GM21381 (cell line): ENCODE results near the gene KRT14.
"Not testable (repeated sequence)": the region's sequence is repeated elsewhere in the genome, so short reads cannot be mapped to it uniquely, and the experiment has no call there.

Source experiments
- ATAC-seq: cut with Tn5 transposase; IDR thresholded peaks from one replicate; pipeline ENCODE4 v1.9.1; 2021; ENCODE audit warnings: mild to moderate bottlenecking, moderate library complexity; ENCODE audit not compliant: unreplicated experiment

Gene KRT14

DNA sequence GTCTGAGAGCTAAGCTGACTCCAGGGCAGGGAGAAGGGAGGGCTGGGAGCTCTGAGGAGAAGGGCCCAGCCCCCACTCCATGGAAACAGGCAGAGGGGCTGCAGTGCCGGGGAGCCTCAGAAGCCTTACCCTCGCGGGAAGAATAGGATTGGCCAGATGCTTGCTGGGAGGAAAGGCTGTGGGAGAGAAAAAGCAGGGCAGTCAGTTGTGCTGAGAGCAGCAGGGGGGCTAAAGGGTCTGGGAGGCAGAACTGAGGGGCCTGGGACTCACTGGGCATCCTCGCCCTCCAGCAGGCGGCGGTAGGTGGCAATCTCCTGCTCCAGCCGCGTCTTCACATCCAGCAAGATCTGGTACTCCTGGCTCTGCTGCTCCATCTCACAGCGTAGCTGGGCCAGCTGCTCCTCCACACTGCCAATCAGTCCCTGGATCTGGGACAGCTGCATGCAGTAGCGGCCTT is 23.4 kb upstream of the KRT14 start:
- not testable (repeated sequence) for ATAC-seq

DNA sequence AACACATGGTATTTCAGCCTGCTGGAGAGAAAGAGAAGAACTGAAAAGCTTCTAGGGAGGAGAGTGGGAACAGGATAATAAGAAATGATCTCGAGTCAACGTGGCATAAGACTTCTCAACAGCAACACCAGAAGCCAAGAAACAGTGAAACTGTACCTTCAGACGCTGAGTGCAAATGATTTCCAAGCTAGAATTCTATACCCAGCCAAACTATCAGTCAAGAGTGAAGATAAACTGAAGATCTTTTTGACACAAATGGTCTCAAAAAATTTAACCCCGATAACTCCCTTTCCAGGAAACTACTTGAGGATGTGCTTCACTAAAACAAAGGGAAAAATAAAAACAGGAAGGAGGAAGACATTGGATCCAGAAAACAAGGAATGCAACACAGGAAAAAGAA is 20.2 kb upstream of the KRT14 start:
- not testable (repeated sequence) for ATAC-seq

DNA sequence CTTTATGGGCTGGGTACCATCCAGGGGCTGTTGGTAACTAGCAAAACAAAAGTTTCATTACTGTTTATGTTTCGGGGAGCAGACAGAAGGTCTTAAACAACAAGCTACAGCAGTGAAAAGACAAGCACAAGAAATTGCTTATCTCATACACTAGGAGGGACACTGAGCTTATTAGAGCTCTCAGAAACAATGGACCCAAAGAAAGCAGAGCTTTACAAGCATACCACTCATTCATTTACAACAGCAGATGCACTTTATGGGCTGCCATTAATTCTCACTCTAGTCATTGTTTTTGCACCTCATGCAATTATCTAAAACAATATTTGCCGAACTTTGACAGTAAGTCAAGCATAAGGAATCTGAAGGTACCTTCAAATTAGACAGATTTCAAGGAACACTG is 15.8 kb upstream of the KRT14 start:
- no peak for ATAC-seq

DNA sequence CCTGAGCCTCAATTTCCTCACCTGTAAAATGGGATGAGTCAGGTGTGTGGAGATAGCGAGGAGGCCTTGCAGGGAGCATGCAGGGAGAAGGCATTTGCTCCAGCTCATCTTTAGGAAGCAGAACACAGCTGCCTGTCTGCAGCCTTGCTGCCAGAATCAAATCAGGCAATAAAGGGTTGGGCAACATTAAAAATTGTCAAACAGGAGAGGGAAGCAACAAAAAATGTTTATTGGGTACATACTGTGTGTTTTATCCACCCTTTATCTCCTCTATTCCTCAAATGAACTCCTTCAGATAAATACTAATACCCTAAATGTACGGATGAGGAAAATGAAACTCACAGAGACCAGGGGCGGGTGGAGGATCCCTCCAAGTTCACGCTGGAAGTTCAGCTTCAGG is 13.6 kb upstream of the KRT14 start:
- no peak for ATAC-seq

DNA sequence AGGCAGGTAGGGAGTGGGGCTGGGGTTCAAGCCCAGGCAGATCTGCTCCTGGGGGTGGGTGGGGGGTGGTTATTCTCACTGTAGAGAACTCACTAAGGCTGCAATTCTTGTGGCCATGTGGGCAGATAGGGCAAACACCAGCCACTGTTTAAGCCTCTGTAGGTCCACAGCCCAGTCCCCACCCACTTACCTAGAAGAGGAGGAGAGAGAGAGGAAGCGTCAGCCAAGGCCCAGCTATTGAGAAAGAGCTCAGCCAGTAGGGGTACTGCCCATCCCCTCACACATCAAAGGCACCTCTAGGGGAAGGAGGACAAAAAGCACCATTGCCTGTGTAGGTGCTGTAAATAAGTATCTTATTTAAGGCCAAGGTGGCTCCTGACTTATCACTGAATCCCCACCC is 13.0 kb upstream of the KRT14 start:
- no peak for ATAC-seq

DNA sequence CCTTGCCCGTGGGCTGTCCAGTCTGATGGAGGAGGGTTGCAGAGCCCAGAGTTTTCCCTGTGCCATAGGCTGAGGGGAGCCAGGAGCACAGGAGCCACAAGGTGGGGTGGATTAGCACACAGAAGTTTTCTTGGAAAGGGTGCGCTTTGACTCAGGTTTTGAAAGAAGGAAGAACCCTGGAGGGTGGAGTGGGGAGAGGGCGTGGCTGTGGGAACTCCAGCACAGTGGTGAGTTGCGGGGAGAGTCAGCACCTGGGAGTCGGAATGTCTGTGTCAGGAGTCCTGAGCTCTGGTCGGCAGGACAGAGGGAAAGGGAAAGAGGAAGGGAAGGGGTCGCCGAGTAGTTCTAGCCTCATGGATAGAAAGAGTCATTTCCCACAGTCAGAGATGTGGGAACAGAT is 8.9 kb upstream of the KRT14 start:
- ATAC-seq, result no peak

DNA sequence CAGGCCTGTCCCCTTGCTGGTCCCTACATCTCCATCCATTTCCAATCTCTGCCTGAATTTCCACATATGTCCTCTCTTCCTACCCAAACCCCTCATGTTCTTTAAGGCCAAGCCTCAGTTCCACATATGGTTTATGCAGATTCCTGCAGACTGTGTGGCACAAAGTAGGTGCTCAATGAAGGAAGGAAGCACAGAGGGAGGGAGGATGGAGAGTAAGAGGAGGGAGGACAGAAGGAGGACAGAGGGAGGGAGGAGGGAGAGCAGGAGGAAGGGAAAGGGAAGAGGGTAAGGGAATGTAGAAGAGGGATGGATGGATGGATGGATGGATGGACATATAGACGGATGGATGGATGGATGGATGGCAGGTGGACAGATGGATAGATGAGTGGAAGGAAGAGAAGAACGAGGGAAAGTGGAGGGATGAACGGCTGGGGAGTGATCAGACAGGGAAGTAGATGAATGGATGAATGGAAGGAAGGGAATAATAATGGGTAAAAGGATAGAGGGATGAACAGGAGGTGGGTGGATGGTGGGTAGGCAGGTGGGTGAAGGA is 7.7 kb upstream of the KRT14 start:
- ATAC-seq, result no peak

DNA sequence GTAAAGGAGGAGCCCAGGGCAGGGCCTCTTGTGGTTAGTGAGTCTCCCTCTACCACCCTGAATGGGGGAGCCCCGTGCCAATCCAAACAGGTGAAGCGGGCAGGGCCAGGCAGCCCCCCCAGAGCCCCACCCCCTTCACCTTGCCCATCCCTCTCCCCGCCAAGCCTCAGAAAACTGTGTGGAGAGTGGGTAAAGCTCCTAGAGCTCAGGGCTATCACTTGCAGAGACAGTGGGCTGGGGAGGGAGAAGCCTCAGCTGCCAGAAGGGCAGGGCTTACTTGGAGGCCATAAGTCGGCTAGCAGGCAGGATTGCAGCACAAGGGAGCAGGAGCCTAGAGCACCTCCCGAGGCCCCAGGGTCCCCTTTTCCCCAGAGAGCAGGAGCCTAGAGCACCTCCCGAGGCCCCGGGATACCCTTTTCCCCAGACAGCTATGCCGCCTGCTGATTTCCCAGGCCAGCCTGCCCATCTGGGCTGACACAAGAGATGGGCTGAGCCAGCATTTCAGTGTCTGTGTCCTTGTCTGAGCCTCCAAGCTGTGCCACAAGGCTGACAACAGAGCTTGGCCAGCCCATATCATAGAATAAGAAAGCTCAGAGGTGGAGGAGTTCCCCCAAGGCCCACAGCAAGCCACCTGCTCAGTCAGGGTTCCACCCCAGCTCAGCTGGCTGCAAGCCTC is 6.7 kb upstream of the KRT14 start:
- no peak for ATAC-seq

DNA sequence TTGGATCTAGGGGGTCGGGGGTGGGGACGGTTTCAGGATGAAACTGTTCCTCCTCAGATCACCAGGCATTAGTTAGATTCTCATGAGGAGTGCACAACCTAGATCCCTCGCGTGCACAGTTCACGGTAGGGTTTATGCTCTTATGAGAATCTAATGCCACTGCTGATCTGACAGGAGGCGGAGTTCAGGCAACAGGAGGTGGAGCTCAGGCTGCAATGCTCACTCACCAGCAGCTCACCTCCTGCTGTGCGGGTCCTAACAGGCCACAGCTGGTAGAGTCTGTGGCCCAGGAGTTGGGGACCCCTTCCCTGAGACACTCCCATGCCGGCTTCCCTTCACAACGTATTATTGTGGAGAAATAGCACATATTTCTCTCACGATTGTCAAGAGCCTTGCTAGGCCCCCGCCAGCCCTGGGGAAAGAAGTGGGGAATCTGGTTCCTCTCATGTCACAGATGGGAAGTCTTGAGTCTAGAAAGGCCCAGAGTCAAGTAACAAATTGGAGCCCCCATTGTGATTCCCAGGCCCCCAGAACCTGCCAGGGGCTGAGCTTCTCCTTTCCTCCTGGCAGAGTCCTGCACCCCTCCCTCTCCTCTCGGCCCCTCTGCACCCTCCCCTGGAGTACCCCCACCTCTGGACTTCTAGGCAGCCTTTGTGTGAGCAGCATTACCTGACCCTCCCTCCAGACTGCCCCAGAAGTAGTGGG is 6.1 kb upstream of the KRT14 start:
- no peak for ATAC-seq

DNA sequence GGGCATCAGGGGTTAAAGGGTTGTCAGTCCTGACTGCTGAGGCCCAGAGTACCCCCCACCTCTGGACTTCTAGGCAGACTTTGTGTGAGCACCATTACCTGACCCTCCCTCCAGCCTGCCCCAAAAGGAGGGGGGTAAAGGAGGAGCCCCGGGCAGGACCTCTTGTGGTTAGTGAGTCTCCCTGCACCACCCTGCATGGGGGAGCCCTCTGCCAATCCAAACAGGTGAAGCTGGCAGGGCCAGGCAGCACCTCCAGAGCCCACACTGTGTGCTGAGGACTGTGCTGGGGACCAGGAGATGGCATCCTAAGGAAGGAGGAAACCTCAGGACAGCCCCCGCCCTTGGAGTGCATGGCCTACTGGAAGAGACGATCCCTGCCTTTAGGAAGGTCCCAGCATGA is 2.6 kb upstream of the KRT14 start:
- ATAC-seq, result no peak

DNA sequence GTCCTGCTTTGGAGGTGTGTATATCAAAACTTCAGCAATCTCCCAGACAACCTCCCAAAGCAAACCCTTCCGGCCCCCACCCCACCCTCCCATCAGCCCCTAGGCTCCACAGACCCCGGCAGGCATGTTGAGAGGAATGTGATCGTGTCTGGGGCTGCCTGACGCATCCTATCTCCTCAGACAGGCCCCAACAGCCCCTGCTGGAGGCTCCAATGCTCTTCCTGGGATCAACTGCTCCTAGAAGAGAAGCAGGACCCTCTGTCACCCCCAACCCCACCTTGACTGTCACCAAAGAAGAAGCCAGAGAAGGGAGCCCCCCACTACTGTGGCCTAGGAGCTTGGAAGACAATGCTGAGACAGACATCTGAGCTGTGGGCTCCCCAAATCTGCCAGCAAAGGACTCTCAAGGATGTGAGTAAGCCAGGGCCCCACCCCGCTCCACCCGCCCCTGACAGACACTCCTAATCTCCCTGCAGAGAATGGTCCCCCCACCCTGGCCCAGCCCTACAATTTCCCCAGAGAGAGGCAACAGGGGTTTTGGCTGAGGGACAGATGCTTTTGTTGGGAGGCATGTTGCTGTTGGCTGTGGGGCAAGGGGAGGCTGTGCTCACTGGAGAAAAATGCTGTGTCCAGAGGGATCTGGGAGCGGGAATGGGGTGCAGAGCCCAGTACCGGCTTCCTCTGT is 1.6 kb upstream of the KRT14 start:
- no peak for ATAC-seq

DNA sequence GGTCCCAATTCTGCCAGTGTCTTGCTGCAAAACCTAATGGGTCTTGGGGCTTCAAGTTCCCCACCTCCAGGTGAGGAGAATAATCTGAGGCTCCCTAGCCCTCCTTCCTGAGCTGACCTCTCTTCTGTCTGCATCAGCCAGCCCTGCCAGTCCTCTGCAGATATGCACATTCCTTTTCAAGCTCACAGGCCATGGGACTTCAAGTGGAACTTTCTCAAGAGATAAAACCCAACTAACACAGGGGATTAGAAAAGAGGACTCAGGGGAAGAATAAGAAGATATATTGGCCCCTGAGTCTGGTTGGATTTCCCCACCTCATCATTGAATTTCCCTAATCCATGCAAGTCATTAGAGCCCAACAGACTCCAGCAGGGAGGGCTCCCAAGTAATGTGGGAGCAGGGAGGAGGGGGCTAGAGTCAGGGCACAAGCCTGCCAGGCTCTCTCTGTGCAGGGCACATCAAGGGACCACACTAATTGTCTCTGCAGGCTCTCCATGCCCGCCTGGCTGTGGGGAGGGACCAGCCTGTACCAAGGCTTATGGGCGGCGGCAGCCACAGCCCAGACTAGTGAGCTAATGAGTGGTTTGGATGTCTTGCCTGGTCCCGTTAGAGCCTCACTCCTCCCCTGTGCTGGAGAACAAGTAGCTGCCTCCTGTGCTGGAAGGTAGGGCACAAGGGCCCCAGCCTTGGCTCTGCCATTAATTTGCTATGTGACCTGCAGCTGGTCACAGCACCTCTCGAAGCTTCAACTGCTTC is 1.2 kb downstream of the KRT14 start:
- no peak for ATAC-seq

DNA sequence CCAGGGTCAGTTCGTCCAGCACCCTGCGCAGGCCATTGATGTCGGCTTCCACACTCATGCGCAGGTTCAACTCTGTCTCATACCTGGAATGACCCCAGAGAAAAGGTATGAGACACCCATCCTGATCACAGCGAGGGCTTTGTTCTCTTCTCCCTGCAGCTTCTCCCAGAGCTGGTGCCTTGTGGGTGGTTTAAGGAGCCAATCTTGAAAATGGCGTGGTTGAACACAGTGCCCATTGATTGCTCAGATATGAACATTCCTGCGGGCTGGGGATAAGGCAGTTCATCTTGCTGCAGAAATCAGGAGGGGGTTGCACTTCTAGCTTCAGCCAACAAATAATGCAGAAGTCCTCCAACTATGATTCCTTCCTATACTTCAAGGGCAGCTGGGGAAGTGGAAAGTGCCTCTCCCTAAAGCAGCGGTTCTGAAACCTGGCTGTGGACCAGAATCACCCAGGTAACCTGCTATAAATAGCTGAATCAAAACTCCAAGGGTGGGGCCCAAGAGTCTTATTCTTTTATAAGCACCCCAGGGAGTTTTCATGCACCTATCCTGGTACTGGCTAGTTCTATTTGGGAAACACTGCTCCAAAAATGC is 2.3 kb downstream of the KRT14 start:
- not testable (repeated sequence) for ATAC-seq

DNA sequence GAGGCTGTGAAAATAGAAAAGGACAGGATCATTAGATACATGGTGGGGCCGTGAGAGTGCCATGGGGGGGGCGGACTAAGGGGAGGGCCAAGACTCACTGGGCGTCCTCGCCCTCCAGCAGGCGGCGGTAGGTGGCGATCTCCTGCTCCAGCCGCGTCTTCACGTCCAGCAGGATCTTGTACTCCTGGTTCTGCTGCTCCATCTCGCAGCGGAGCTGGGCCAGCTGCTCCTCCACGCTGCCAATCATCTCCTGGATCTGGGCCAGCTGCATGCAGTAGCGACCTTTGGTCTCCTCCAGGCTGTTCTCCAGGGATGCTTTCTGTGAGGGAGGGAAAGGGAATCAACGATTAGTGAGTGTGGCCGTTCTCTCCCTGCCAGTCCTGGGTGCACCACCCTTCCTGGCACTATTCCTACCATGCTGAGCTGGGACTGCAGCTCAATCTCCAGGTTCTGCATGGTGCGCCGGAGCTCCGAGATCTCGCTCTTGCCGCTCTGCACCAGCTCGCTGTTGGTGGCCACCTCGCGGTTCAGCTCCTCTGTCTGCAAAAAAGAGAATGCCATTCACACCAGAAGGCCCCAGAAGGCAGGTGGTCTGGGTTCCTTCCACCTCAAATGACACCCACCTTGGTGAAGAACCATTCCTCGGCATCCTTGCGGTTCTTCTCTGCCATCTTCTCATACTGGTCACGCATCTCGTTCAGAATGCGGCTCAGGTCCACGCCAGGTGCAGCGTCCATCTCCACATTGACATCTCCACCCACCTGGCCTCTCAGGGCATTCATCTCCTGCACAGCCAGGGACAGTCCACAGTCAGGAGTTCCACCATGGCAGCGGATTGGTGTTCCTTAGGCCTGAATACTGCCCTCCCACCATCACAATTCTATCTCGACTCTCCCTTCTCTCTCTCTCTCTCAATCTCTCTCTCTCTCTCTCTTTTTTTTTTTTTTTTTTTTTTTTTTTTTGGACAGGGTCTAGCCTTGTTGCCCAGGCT is 3.3 kb downstream of the KRT14 start:
- ATAC-seq, result no peak

DNA sequence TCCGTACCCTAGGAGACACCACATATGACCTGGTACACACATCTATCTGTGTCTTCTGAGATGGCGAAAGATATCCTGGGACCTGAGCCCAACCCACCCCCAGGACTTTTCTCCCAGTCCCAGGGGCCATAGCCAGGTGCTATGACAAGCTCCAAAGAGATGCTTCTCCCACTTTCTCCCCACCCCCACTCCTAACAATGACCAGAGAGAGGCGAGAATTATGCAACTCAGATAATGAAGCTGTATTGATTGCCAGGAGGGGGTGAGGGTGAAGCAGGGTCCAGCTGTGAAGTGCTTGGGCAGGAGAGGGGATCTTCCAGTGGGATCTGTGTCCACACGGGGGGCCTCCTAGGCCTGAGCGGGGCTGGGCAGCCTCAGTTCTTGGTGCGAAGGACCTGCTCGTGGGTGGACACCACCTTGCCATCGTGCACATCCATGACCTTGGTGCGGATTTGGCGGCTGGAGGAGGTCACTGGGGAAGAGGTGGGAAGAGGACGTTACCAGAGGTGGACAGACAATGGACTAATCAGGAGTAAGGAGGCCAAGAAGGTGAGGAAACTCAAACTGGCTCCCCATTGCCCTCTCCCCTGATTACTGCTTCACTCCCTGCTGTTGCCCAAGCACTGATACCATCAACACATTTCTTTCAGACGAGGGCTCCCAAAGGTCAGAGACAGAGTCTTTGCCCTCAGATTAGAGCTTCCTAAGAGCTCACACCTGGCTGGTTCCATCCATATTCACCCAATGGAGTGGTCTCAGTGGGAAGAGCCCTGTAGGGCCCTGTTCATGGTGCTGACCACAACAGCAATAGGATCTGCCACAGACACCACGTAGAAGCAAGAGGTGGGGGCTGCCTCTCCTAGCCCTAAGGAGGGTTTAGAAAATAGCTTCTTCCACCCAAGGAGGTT is 4.4 kb downstream of the KRT14 start:
- not testable (repeated sequence) for ATAC-seq

DNA sequence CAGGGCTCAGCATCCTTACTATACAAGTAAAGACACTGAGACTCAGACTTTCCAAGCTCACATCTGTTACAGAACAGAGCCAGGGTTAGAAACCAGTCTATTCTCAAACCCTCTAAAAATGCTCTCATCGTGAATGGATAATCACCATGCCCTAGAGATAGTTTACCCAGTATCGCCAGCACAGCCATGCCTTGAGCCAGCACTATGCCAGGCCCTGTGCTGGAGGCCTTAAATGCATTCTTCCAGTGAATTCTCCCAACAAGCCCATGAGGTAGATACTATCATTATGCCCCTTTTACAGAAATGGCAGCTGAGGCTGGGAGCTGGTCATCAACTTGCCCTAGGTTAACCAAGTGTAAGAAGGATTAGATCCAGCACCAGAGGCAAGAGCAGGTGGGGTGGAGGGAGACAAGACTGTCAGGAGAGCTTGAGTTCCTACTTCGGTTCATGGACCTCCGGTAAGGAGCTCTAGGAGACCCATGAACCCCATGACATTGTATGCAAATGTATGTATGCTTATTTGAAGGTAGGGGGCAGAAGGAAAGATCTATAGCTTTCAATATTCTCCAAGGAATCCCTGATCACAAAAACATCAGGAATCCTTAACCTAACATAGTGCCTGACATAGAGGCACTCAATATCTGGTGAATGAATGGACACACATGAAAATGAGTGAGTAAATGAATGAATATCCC is 5.2 kb downstream of the KRT14 start:
- no peak for ATAC-seq

DNA sequence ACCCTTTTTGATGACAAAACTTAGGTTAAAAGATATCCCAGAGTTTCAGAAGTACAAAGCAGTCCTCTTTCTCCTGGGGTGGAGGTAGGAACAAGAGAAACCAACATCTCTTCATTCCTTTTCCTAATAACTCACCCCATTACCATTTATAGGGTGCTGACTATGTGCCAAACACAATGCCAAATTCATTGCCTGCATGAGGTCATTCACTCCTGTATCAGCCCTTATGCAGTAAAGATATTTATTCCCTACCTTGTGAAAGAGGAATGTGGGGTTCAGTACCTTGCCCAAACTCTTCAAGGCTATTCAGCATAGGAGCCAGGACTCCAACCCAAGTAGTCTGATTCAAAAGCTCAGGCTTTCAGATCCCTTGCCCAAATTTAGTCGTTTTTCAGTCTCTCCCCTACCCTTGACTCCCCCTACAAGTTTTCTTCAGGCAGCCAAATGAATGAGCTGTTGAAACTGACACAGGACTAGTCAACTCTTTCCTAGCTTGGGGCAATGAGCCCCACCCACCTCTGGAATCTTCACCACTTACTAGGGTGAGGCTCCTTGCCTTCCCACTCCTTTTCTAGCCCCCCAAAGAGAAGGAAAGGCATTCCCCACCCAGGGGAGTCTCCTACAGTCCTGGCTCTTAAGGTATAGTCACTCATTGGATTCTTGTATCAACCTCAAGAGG is 5.9 kb downstream of the KRT14 start:
- ATAC-seq, result no peak
